Body of pancreas (tissue), 4 donors: Measurements from ENCODE around the gene ARFRP1. TPM values are rescaled to one million over a fixed set of nuclear protein-coding genes. Genes with fewer than 3 reads are reported as not detected.

Experiments
- ATAC-seq: fragments of 150-250 bp; one replicate; pipeline ENCODE4 v1.9.1; 2016
- DNase-seq, 4 donors: peaks; one replicate each; pipeline ENCODE4 v3.0.0-alpha.2; 2019
- H3K27ac ChIP-seq, 4 donors: fragments of 200-600 bp; sonication (generic); 1 replicate in 3 of 4; 2 replicates in 1 of 4; pipeline versions ENCODE4 v1.5.1 to v1.6.1; 2016 to 2019; ENCODE audit warnings: mild to moderate bottlenecking in 1 of 4, mixed read lengths in 1 of 4, moderate library complexity in 1 of 4
- H3K27me3 ChIP-seq, 2 donors: fragments of 200-600 bp; sonication (generic); one replicate each; pipeline ENCODE4 v1.6.0; 2016; ENCODE audit warnings: mild to moderate bottlenecking in 1 of 2
- H3K36me3 ChIP-seq, 2 donors: fragments of 200-600 bp; sonication (generic); replicated peaks in 1 of 2; 2 replicates each; pipeline ENCODE4 v1.5.1; 2016; ENCODE audit warnings: low read depth in 2 of 2; ENCODE audit not compliant: insufficient read depth in 1 of 2
- H3K4me1 ChIP-seq: fragments of 200-600 bp; sonication (generic); one replicate; pipeline ENCODE4 v1.6.0; 2016
- H3K4me3 ChIP-seq, 2 donors: fragments of 200-600 bp; sonication (generic); 1 replicate in 1 of 2; 2 replicates in 1 of 2; pipeline ENCODE4 v1.5.1; 2016 to 2019
- H3K9me3 ChIP-seq, 3 donors: fragments of 200-600 bp; sonication (generic); 1 replicate in 2 of 3; 2 replicates in 1 of 3; pipeline ENCODE4 v1.5.1; 2016
- CTCF ChIP-seq, 7 experiments: fragments of 450-650 bp in 4 of 7; fragments of 200-600 bp in 3 of 7; sonication (generic) in 3 of 7; IDR thresholded peaks; one replicate each; pipeline ENCODE4 v1.5.1; 2016 to 2019; ENCODE audit warnings: antibody characterized with exemption in 7 of 7
- POLR2A ChIP-seq, 3 donors: fragments of 450-650 bp; IDR thresholded peaks; one replicate each; pipeline ENCODE4 v1.6.1; 2016; ENCODE audit warnings: antibody characterized with exemption in 3 of 3, mild to moderate bottlenecking in 2 of 3
- WGBS, 2 donors: methylation state at CpG; one replicate each; pipeline ENCODE4 v1.1.5; 2017; 5-methylcytosine and 5-hydroxymethylcytosine counted together
- intact Hi-C: fragments of 100-400 bp; cut with DNase I; formaldehyde crosslinking; loops from one replicate; pipeline ENCODE4 v1.15.1; 2023
- total RNA-seq, 2 donors: library from RNA; depleted of rRNA; stranded (reverse); fragments of >200 nt; gene quantifications; one replicate each; pipeline ENCODE4 v1.1.0, GENCODE V29; 2016

Gene ARFRP1
- total RNA-seq, 2 donors from 2014 or later = 22.6 to 23.4 TPM

DNA sequence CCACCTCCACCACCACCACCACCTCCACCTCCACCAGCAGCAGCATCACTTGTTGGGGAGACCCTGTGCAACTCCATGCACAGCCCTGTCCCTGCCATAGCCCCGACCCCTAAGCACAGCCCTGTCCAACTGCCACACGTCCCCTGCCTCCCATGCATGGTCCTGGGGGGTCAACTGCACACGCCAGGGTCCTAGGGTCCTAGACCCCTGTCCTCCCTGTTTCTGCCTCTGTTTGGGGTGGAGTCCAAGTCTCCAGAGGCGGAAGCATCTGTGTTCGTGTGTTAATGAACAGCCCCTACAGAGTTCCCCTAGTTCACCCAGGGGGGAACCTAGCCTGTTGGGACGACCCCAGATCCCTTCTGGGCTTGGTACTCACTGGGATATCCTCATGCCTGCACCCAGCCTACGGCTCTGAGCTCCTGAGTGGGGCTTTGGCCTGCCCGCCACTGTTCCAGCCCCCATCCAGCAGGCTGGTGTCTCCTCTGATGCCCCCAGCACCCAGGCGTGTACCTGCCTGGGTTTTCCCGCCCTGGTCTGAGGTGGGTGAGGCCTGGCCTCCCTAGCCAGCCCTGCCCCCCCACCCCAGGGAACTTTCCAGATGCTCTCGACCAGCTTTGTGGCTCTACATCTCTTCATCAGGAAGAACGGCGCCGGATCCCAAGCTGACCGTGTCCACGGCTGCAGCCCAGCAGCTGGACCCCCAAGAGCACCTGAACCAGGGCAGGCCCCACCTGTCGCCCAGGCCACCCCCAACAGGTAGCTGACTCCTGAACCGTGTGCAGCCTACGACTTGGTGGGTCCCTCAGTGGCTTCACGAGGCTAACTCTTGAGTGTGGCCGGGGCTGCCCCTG lies 13.8 kb downstream of the ARFRP1 start:
- WGBS, 2 donors = 89 to 92% methylated on average over 6 to 21 of the region's 21 CpGs
- intact Hi-C loops = no loop called here
- DNase-seq = no peak

DNA sequence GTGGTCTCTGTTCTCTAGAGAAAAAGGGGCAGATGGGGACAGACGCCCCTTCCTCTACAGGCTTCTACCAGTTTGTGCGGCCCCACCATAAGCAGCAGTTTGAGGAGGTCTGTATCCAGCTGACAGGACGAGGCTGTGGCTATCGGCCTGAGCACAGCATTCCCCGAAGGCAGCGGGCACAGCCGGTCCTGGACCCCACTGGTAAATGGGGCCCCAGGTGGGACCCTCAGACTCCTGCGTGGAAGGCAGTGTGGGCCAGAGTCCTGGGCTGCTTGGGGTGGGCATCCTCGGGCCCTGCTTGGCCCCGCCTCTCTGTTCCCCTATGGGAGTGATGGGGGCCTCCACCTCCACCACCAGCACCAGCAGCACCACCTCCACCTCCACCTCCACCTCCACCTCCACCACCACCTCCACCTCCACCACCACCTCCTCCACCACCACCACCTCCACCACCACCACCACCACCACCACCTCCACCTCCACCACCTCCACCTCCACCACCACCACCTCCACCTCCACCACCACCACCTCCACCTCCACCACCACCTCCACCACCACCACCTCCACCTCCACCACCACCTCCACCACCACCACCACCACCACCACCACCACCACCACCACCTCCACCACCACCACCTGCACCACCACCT lies 14.6 kb downstream of the ARFRP1 start:
- Histone ChIP-seq H3K36me3 (no peaks in the 10 kb centered on the region), H3K27me3 (no peaks in the 10 kb centered on the region), H3K27ac (no peak overlapping the region), H3K4me1 (peaks cover 23% of the 10 kb centered on the region), H3K9me3 (no peaks in the 10 kb centered on the region), H3K4me3 (no peak overlapping the region)
- DNase-seq (peak in 1 of 4 donors; percentile 11), ATAC-seq (no peak)
- TF ChIP-seq POLR2A (IDR thresholded peaks at IDR 0.05) (no peak), CTCF (IDR thresholded peaks at IDR 0.05) (no peak)
- WGBS, 2 donors = 57 to 91% methylated on average over 1 to 10 of the region's 10 CpGs
- intact Hi-C loops = no loop called here

More for the DNA sequence above, 13.8 kb downstream of the ARFRP1 start:
- Histone ChIP-seq H3K4me3 (no peak overlapping the region), H3K4me1 (peaks cover 28% of the 10 kb centered on the region), H3K36me3 (no peaks in the 10 kb centered on the region), H3K27ac (no peak overlapping the region), H3K9me3 (no peaks in the 10 kb centered on the region), H3K27me3 (no peaks in the 10 kb centered on the region)
- ATAC-seq = no peak
- TF ChIP-seq CTCF (IDR thresholded peaks at IDR 0.05) (no peak), POLR2A (IDR thresholded peaks at IDR 0.05) (no peak)

DNA sequence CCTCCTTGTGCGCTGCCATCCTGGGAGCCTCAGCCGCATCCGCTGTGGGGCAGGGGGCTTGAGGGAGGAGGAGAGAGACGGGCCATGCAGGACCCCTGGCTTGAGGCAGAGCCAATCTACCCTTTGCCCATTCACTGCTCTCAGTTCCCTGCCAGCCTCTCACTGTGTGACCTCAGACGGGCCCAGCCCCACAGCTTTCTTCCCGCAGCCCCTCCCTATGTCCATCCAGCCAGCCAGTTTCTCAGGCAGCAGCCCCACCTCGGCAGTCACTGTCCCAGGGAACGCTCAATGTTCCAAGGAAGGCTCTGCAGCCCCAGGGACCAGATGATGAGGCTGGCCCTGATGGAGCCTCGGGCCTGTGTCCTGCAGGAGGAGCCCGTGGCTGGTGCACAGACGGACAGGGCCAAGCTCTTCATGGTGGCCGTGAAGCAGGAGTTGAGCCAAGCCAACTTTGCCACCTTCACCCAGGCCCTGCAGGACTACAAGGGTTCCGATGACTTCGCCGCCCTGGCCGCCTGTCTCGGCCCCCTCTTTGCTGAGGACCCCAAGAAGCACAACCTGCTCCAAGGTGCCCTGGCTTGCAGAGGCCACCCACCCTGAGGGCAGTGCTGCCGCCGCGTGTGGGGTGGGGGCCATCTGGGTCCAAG lies 15.2 kb downstream of the ARFRP1 start:
- no peak for TF ChIP-seq CTCF (IDR thresholded peaks at IDR 0.05)
- TF ChIP-seq POLR2A (IDR thresholded peaks at IDR 0.05) = no peak
- DNase-seq (no peak), ATAC-seq (no peak)
- peaks cover 20% of the 10 kb centered on the region for H3K4me1 ChIP-seq
- H3K36me3 ChIP-seq = no peaks in the 10 kb centered on the region
- H3K9me3 ChIP-seq = no peaks in the 10 kb centered on the region
- intact Hi-C loops = no loop called here
- no peak overlapping the region for H3K4me3 ChIP-seq
- 72 to 77% methylated on average over 14 to 20 of the region's 20 CpGs for WGBS, 2 donors
- no peaks in the 10 kb centered on the region for H3K27me3 ChIP-seq
- H3K27ac ChIP-seq = peak overlapping the region in 1 of 4 donors; percentile 5

DNA sequence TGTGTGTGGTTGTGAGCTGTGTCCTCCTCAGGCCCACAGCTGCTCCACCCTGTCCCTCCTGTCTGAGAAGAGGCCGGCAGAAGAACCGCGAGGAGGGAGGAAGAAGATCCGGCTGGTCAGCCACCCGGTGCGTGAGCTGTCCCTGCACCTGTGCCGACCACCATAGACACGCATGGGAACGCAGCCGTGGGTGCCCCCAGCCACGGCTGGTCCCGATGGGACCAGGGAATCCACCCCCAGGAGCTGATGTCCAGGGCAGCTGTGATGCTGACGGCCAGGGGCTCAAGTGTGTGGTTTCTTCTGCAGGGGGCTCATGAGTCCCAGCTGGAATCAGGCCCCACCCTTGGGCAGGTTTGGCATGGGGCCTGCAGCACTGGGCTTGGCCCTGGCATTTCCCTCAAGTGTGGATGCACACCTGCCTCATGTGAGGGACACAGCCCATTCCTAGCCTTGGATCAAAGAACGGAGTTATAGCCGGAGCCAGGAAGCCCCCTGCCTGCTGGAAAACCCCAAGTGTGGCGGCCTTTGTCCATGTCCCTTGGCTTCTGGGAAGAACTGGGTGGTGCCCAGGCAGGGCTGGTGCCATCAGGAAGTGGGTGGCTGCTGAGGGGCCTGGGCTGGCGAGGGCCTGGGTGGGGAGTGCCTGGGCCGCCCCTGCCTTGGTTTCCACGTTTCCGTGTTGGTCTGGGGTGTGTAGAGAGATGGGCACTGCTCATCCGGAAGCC lies 15.9 kb downstream of the ARFRP1 start:
- Histone ChIP-seq H3K27ac (peak overlapping the region in 1 of 4 donors; percentile 5), H3K9me3 (no peaks in the 10 kb centered on the region), H3K4me3 (no peak overlapping the region), H3K27me3 (no peaks in the 10 kb centered on the region), H3K36me3 (no peaks in the 10 kb centered on the region), H3K4me1 (peaks cover 18% of the 10 kb centered on the region)
- 81 to 82% methylated on average over 5 to 21 of the region's 21 CpGs for WGBS, 2 donors
- ATAC-seq = no peak
- DNase-seq = no peak
- intact Hi-C loops = no loop called here
- TF ChIP-seq POLR2A (IDR thresholded peaks at IDR 0.05) = no peak
- no peak for TF ChIP-seq CTCF (IDR thresholded peaks at IDR 0.05)
